T47D (cell line): ENCODE results near the gene SYNJ1.
"Not testable (repeated sequence)": the region's sequence is repeated elsewhere in the genome, so short reads cannot be mapped to it uniquely, and the experiment has no call there.

ENCODE experiments used
- DNase-seq, 2 experiments: peaks; one replicate each; pipeline versions ENCODE4 v3.0.0 to v3.0.0-alpha.2; 2011 to 2012; ENCODE audit warnings: low read depth in 1 of 2, low spot score in 1 of 2
- JUND ChIP-seq: IDR thresholded peaks from 2 replicates; pipeline ENCODE4 v1.6.1; 2012; ENCODE audit warnings: low read depth
- in situ Hi-C: cut with HindIII; loops from 2 replicates; pipeline ENCODE4 v1.10.0; 2016; ENCODE audit warnings: low sequenced_read_pairs, low pct_unique_long_range_greater_than_20kb

SYNJ1 gene

GRCh38 chr21:32727687-32728455 lies at the start of gene SYNJ1:
Gene SYNJ1, minus strand, starts transcription at chr21:32728013. Its CDS starts 1,118 bp downstream, at chr21:32726895.
- DNase-seq = peak; percentile 87 to 97
- no peak for TF ChIP-seq JUND
- in situ Hi-C loops = no loop called here

- TF ChIP-seq JUND = no peak
- DNase-seq = no peak
- in situ Hi-C loops = no loop called here
Observed at GRCh38 chr21:32777269-32777668, 49.5 kb upstream of the SYNJ1 start.

- in situ Hi-C loops = no loop called here
- no peak for DNase-seq
- TF ChIP-seq JUND = no peak
Observed at GRCh38 chr21:32776743-32777142, 48.9 kb upstream of the SYNJ1 start.

- DNase-seq, in situ Hi-C loops: not testable (repeated sequence)
Observed at GRCh38 chr21:32773048-32773344, 45.2 kb upstream of the SYNJ1 start.

- in situ Hi-C loops = no loop called here
- no peak for TF ChIP-seq JUND
- peak; percentile 12 to 35 for DNase-seq
Observed at GRCh38 chr21:32772281-32773047, 44.7 kb upstream of the SYNJ1 start.

GRCh38 chr21:32770871-32771523 lies 43.2 kb upstream of the SYNJ1 start:
- DNase-seq = peak in 1 of 2 experiments; percentile 75
- no peak for TF ChIP-seq JUND
- in situ Hi-C loops = no loop called here

GRCh38 chr21:32768530-32768929 lies 40.7 kb upstream of the SYNJ1 start:
- in situ Hi-C loops = no loop called here
- no peak for TF ChIP-seq JUND
- no peak for DNase-seq

GRCh38 chr21:32765058-32765457 lies 37.2 kb upstream of the SYNJ1 start:
- DNase-seq = no peak
- no peak for TF ChIP-seq JUND
- in situ Hi-C loops = no loop called here

GRCh38 chr21:32764186-32764585 lies 36.4 kb upstream of the SYNJ1 start:
- TF ChIP-seq JUND = no peak
- in situ Hi-C loops = no loop called here

GRCh38 chr21:32757804-32758203 lies 30.0 kb upstream of the SYNJ1 start:
- in situ Hi-C loops = no loop called here
- no peak for TF ChIP-seq JUND
- DNase-seq = no peak

More at GRCh38 chr21:32764186-32764585, 36.4 kb upstream of the SYNJ1 start:
- no peak for DNase-seq

- DNase-seq = peak in 1 of 2 experiments; percentile 32
- in situ Hi-C loops = no loop called here
- TF ChIP-seq JUND = no peak
Observed at GRCh38 chr21:32756096-32756495, 28.3 kb upstream of the SYNJ1 start.

GRCh38 chr21:32753818-32754585 lies 26.2 kb upstream of the SYNJ1 start:
- in situ Hi-C loops = no loop called here
- no peak for TF ChIP-seq JUND
- no peak for DNase-seq
